Activated CD4-positive, alpha-beta T cell treated with anti-CD3 and anti-CD28 coated beads for 48 hours (primary cell): ENCODE results near the gene HS2ST1.
"Not testable (repeated sequence)": the region's sequence is repeated elsewhere in the genome, so short reads cannot be mapped to it uniquely, and the experiment has no call there.

Experiments used
- DNase-seq: peaks from one replicate; pipeline ENCODE4 v3.0.0-alpha.2; 2020

Gene HS2ST1

GRCh38 chr1:86926883-86927282, 12.4 kb downstream of the HS2ST1 start:
- DNase-seq: no peak

DNA sequence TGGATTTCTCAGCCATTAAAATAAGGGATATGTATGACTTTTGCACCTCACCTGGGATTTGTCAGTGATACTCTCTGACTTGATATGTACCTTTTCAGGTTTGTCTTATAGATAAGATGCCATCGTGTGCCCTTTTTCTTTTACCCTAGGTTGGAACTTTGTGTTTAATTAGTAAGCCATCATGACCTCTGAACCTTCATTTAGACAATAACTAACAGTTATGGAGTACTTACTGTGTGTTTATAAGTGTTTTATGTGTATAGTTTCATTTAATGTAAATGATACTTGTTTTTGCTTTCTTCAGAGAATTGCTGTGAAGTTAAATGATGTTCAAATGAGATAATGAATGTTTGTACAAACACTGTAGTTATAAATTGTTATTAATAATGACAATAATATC, 14.4 kb downstream of the HS2ST1 start:
- no peak for DNase-seq

DNA sequence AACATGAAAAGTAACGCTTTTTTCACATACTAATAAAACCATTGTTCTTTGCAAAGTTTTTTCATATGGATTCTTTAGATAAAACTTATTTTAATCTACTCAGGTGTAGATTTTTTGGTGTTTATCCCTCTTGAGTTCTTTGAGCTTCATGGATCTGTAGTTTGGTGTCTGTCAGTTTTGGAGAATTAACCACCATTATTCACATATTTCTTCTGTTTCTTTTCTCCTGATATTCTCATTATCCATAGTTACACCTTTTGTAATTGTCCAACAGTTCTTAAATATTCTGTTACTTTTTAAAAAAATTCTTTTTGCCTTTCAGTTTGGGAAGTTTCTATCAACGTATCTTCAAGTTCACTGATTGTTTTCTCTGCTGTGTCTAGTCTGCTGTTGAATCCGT, 18.6 kb downstream of the HS2ST1 start:
- DNase-seq: no peak

DNA sequence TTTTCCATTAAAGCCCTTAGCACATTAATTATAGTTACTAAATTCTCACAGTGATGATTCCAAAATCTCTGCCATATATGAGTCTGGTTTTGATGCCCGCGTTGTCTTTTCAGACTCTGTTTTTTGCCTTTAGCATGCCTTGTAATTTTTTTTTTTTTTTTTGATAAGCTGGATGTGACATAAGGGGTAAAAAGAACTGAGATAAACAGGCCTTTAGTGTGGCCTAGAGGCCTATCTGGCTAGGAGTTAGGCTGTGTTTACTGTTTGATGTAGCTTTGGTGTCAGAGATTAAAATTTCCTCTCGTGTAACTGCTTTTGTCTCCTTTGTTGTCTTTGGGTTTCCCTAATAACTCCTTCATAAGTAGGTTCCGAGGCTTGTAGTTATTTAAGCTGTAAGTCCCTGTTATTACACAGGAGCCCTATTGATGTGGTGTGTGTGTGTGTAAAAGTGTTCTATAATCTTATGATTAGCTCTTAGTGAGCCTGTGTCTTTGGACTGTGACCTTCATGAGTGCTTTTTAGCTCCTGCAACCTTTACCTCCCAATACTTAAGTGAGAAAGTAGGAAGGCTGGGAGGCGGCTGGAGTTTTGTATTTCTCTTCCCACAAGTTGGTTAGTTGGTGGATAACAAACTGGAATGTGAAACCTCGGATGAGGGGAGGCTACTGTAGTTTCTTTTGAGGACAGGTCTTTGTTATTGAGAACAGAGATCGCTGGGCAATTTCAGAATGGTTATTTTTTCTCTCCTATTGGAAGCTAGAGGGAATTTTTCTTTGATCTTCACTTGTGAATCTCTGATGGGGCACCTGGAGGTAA, 19.3 kb downstream of the HS2ST1 start:
- DNase-seq: no peak

DNA sequence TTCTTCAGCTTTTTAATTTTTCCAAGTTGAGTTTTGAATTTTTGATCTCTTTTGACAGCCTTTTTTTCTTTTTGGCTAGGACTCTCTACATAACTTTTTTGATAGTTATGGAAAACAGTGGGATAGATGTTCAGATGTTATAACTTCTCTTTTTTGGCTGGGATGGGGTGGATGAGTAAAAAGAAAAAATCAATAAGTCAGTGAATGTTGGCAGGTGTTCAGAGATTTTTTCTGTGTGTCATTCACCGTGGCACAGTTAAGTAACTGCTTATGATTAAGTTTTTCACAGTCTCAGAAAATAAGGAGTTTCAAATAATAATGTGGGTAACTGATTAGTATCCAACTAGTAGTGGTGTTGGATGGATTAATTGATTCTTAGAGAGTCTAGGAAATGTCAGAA, 24.0 kb downstream of the HS2ST1 start:
- DNase-seq: no peak

DNA sequence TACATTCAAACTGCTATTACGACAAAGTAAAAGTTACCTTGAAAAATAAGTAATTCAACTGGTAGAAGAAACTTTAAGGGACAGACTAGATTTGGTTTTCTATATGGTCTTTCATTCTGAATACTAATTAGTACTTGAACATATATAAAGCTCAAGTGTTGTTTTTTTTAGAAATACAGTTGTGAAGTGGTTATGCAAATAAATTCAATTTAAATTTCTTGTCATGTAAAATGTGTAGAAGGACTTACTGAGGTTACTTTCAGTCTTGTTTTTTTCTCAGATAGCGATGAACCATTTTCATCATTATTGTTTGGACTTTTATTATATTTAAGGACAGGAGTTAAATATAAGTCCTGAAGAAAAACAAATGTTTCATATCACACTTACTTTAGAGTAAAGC, 24.4 kb downstream of the HS2ST1 start:
- DNase-seq: no peak

DNA sequence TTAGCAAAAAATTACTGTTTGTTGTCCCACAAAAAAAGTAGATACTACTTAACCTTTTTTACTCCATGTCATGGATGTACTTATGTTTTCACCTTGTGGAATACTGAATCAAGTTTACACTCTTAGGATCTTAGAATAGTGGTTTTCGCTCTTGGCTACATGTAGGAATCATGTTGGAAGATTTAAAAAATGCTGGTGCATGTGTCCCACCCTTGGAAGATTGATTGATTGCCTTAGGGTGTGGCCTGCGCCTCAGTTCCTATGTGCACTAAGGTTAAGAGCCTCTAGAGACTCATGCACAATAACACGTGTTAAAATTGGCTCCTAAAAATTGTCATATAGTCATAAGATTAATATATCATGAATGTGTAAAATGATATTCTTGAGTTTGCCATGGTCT, 25.0 kb downstream of the HS2ST1 start:
- DNase-seq: no peak

DNA sequence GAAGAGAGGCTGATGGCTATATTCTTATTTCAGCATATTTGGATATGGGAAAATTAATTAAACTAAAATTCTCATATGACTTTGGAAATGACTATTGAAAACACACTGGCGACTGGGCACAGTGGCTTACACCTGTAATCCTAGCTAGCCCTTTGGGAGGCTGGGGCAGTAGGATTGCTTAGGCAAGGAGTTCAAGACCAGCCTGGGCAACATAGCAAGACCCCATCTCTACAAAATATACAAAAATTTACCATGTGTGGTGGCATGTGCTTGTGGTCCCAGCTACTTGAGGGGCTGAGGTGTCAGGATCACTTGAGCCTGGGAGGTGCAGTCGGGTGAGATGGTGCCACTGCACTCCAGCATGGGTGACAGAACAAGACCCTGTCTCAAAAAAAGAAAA, 26.2 kb downstream of the HS2ST1 start:
- no peak for DNase-seq

- no peak for DNase-seq
Observed at GRCh38 chr1:86942042-86942441, 27.6 kb downstream of the HS2ST1 start.

- no peak for DNase-seq
Observed at GRCh38 chr1:86942743-86943142, 28.3 kb downstream of the HS2ST1 start.

DNA sequence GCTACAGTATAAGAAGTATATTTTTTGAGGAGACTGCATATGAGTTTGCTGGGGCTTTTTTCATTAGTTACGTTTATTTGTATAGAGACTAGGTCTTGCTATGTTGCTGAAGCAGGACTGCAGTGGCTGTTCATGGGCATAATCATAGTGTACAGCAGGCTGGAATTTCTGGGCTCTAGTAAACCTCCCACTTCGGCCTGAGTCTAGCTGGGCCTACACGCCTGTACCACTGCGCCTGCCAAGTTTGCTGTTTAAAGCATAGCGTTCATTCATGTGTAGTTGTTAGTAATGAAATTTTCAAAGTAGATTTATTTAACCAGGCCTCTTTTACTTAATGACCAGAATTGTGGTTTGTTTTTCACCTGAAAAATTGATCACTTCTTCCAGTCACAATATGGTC, 33.8 kb downstream of the HS2ST1 start:
- DNase-seq: no peak

- no peak for DNase-seq
Observed at GRCh38 chr1:86950712-86951419, 36.4 kb downstream of the HS2ST1 start.

- DNase-seq: no peak
Observed at GRCh38 chr1:86951430-86951829, 37.0 kb downstream of the HS2ST1 start.

DNA sequence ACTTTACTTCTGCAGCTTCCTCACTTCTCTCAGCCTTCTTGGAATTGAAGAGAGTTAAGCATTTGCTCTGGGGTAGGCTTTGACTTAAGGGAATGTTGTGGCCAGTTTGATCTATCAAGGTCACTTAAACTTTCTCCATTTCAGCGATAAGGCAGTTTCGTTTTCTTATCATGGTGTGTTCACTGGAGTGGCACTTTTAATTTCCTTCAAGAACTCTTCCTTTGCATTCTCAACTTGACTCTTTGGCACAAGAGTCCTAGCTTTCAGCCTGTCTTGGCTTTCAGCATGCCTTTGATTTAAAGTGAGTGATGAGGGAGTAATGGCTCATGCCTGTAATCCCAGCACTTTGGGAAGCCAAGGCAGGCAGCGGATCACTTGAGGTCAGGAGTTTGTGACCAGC, 38.7 kb downstream of the HS2ST1 start:
- no peak for DNase-seq

- no peak for DNase-seq
Observed at GRCh38 chr1:86955678-86956077, 41.2 kb downstream of the HS2ST1 start.

GRCh38 chr1:86956221-86956620, 41.8 kb downstream of the HS2ST1 start:
- DNase-seq: no peak

- no peak for DNase-seq
Observed at GRCh38 chr1:86957221-86957620, 42.8 kb downstream of the HS2ST1 start.

GRCh38 chr1:86960548-86960947, 46.1 kb downstream of the HS2ST1 start:
- DNase-seq: no peak

DNA sequence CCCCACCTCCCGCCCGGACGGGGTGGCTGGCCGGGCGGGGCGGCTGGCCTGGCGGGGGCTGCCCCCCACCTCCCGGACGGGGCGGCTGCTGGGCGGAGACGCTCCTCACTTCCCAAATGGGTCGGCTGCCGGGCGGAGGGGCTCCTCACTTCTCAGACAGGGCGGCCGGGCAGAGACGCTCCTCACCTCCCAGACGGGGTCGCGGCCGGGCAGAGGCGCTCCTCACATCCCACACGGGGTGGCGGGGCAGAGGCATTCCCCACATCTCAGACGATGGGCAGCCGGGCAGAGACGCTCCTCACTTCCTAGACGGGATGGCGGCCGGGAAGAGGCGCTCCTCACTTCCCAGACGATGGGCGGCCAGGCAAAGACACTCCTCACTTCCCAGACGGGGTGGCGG, 49.4 kb downstream of the HS2ST1 start:
- DNase-seq: not testable (repeated sequence)

- peak; percentile 6 for DNase-seq
Observed at GRCh38 chr1:86965012-86965826, 50.8 kb downstream of the HS2ST1 start.

DNA sequence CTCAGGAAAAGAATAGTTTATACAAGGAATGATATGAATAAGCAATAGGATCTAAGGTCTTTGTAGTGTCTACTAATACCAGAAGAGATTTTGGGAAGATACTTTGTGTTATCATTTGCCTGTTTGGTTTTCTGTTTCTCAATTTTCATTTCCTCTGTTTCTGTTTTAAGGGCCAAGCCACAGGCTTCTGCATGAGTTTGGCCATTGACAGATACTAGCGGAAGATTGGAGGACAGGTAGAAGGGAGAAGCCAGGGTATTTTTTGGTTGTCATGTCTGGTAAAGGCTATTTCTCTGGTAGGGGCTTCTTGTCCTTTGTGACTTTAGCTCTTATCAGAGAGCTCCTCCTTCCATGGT, 51.4 kb downstream of the HS2ST1 start:
- DNase-seq: no peak

DNA sequence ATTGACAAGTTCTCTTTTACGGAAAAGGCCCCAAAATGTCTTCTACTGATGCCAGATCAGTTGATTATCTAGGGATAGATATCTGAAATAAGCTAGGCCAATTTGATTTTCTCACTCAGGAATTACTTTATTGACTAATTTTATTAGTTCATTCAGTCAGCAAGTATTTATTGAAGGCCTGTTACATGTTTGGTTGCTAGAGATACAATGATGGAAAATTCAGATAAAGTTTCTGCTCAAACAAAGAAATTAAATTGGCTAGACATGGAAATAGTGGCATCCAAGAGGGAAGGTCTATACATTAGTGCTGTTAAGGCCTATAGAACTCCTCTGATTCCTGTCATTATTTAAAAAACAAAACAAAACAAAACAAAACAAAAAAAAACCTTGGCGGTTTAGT, 56.5 kb downstream of the HS2ST1 start:
- DNase-seq: no peak

- no peak for DNase-seq
Observed at GRCh38 chr1:86971778-86972177, 57.3 kb downstream of the HS2ST1 start.

- DNase-seq: no peak
Observed at GRCh38 chr1:86972262-86972661, 57.8 kb downstream of the HS2ST1 start.
